ENCODE measurements around the gene MAPK12. TPM values are rescaled to one million over a fixed set of nuclear protein-coding genes. Genes with fewer than 3 reads are reported as not detected.
"Not testable (repeated sequence)": the region's sequence is repeated elsewhere in the genome, so short reads cannot be mapped to it uniquely, and the experiment has no call there.

MAPK12 gene
- total RNA-seq, 1 donor from 2014 or later, result 17.8 TPM

DNA sequence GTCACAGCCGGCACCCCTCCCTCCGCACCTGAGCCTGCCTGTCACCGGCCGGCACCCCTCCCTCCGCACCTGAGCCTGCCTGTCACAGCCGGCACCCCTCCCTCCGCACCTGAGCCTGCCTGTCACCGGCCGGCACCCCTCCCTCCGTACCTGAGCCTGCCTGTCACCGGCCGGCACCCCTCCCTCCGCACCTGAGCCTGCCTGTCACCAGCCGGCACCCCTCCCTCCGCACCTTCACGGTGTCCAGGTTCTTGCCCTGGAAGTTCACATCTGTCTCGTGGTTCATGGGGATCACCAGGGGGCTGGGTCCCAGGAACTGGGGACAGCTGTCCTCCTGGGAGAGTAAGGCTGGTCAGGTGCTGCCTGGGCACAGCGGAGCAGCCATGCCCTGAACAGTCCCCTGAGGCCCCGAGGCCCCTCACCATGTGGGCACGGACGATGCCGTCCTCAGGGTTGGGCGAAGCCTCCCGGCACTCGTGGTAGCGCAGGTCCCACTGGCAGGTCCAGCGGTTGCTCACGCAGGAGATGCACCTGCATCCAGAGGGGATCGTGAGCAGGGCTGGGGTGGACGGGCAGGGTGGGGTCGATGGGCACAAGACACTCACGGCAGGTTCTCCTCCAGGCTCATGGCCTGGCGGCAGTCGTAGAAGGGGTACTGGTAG is 24.2 kb upstream of the MAPK12 start:
- DNase-seq (ENCODE audit: low spot score), result no peak
- intact Hi-C loops (cut with DNase I), result no loop called here
- no peak for ATAC-seq

DNA sequence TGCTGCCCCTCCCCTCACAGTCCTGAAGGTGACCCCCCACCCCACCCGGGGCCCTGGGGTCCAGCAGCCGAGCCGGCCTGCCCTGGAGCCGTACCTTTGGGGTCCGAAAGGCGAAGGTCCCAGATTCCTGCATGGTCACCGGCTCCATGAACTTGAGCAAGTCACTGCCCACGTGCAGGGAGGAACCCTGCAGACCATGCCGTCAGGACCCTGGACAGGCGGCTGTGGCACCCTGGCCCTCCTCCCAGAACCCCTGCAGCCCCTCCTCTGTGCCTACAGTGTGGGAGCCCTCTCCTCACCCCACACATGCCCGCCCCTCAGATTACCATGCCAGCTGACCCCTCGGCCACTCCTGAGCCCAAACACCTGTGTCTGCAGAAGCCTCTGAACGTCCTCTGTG is 23.0 kb upstream of the MAPK12 start:
- no peak for ATAC-seq
- DNase-seq (ENCODE audit: low spot score), result no peak
- intact Hi-C loops (cut with DNase I), result no loop called here

DNA sequence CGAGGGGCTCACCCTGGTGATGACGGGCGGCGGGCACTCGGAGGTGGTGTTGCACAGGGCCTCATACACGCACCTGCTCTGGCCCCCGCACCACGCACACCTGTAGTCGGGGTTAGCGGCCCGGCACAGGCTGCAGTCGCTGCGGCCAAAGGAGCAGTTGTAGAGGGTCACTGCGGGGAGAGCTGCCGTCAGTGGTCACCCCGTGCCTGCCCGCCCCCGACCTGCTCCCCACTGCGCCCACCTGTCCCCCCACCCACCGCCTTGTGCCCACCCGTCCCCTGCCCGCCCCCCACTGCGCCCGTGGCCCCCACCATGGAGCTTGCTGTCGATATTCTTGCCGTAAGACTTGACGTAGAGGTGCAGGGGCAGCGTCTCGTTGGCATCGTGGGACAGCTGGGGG is 22.3 kb upstream of the MAPK12 start:
- no peak for DNase-seq (ENCODE audit: low spot score)
- ATAC-seq, result no peak
- intact Hi-C loops (cut with DNase I), result no loop called here

DNA sequence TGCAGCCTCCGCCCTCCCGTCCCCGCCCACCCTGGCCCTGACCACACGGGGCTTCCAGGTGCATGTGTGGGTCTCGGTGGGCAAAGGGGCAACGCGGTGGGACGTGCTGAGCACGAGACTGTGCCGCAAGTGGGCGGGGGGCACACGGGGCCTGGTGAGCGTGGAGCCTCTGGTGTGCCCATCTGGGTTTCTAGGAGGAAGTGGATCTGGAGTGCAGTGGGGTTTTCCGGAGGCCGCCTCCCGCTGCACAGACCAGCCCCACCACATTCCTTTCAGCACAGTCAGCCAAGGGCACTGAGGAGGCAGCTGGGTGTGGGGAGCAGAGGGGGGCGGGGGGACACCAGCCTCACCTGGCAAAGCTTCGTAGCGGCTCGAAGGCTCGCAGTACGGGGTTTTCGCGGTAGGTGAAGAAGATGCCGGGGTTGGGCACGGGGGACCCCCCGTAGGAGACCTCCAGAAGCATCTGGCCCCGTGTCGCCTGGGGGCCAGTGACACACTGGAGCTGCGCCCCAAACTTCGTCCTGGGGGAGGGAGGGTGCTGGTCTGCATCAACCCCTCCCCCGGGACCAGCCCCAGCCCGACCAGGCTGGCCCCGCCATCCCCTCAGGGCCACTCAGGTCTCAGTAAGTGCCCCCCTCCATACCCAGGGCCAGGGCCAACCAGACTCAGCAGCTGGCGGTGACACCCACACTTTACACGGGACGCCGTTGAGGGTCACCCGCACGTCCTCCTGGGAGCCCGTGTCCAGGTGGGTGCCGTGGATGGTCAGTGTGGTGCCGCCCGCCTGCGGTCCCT is 21.1 kb upstream of the MAPK12 start:
- intact Hi-C loops (cut with DNase I), result no loop called here
- no peak for DNase-seq (ENCODE audit: low spot score)
- ATAC-seq, result no peak

DNA sequence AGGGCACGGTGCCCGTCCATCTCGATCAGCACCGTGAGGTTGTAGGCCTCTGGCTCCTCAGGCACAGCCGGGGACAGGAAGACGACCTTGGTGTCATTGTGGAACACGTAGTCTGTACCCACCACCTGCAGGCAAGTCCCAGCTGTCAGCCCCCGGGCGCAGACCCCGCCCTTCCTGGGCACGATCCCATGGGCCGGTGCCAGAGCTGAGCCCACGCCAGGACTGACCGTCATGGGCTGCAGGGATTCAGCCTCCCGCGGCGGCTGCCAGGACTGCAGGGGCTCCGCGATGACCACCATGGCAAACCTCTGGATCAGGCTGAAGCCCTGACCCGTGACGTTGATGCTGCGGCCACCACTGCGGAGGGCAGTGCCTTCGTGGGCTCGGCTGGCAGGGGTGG is 20.5 kb upstream of the MAPK12 start:
- ATAC-seq, result no peak

DNA sequence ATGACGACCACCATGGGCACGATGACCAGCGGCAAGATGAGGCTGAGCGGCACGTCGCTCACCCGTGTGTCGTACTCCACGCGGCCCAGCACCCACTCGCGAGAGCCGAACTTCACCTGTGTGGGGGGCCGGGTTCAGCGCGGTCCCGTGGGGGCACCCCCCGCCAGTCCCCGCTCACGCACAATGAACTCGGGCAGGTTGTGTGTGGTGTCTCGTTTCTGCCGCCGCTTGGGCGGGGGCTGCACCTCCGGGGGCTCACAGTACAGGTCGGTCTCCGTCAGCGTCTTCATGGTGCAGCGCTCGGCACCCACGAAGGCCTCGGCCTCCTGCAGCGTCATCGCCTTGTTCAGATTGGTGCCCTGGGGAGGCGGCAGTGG is 19.9 kb upstream of the MAPK12 start:
- no peak for ATAC-seq
- intact Hi-C loops (cut with DNase I), result no loop called here
- no peak for DNase-seq (ENCODE audit: low spot score)

More for the DNA sequence above, 20.5 kb upstream of the MAPK12 start:
- no peak for DNase-seq (ENCODE audit: low spot score)
- intact Hi-C loops (cut with DNase I), result no loop called here

DNA sequence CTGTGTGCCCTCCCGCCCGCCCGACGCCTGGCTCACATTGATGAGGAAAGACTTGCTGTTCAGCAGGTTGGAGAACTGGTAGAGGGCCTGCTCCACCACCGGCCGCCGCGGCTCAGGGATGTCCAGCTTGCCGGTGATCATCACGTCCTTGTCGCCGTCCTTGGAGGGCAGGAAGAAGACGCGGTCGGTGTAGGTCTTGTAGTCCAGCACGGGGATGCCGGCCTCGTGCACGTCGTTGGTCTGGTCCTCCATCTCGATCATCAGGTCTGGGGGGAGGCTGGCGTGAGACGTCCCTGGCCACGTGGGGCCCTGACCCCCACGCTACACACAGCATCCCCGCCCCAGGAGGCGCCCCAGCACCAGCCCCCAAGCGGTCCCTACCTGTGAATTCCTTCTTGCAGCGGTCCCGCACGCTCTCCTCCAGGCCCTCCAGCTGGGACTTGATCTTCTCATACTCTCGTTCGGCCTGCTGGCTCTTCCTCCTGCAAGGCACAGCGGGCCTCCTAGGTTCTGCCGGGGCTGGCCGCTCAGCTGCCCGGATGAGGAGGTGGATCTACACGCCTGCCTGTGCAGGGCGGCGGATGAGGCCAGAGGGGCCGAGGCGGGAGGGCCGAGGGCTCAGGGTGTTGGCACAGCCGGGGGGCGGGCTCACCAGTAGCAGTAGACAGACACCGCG is 19.4 kb upstream of the MAPK12 start:
- DNase-seq (ENCODE audit: low spot score) (no peak), ATAC-seq (no peak)
- intact Hi-C loops (cut with DNase I), result no loop called here

DNA sequence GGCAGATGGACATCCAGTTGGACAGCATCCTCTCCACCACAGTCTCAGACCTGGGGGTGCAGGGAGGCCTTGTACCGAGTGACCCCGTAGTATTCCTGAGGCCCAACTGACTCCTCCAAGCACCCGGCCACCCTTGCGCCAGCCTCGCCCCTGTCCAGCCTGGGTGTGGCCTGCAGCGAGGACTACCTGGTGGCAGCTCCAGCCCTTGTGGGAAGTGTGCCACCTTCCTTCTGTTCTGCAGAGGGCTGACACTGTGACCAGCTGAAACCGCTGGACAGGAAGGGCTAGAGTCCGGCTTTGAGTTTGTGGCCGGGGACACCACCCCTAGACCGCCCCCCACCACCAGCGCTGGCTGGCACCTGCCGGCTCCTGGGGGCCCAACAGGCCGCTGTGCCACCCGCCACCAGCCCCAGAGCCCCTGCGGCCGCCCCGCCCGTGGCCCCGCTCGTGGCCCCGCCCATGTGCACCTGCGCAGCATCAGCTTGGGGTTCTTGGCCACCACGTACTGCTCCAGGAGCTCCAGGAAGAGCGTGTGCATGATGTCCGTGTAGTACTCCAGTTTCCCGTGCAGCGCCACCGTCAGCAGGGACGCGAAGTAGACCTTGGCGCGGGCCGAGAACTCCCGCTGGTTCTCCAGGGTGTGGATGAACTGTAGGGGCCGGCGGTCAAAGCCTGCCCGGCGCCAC is 18.7 kb upstream of the MAPK12 start:
- ATAC-seq, result no peak
- no peak for DNase-seq (ENCODE audit: low spot score)
- intact Hi-C loops (cut with DNase I), result no loop called here

DNA sequence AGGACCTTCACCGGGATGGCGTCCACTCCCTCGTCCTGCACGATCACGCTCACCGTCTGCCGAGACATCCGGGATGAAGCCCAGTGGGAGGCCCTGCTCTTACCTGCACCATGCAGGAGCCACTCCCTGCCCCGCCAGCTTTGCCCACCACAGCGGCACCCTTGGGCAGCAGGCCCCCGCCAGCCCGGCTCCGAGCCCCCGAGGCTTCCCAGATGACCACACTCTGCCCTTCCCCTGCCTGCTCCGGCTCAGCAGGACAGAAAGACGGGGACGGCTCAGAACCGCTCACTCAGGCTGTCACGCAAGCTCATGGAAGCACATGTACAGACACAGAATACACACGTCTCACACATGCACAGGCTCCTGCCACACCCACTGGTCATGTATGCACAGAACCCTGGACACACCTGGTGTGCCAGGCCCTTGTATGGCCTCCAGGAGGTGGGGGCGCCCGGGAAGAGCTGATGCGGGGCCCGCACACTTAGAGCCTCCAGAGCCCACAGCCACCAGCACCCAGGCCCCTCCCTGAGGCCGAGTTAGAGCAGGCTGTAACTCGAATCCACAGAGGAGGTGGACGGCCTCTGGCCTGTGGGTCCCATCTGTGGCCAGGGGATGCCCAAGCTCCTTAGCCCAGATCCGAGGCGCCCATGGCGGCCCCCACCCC is 17.6 kb upstream of the MAPK12 start:
- ATAC-seq (no peak), DNase-seq (ENCODE audit: low spot score) (no peak)
- intact Hi-C loops (cut with DNase I), result no loop called here

DNA sequence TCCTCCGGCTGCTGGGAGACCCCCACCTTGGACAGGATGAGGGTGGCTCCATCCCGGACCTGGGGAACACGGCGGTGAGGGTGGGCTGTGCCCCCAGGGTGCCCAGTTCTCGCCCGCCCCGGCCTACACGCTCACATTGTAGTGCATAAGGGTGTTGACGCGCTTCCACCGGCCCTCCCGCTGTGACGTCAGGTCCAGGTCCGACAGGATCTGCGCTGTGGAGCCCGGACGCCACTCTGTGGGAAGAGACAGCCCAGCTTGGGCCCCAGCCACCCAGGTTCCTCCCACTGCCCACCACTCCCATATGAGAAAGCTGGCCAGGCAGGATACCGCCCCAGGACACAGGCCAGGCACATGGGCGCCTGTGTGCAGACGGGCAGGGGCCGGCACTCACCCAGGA is 17.0 kb upstream of the MAPK12 start:
- intact Hi-C loops (cut with DNase I), result no loop called here
- DNase-seq (ENCODE audit: low spot score), result no peak
- ATAC-seq, result no peak

DNA sequence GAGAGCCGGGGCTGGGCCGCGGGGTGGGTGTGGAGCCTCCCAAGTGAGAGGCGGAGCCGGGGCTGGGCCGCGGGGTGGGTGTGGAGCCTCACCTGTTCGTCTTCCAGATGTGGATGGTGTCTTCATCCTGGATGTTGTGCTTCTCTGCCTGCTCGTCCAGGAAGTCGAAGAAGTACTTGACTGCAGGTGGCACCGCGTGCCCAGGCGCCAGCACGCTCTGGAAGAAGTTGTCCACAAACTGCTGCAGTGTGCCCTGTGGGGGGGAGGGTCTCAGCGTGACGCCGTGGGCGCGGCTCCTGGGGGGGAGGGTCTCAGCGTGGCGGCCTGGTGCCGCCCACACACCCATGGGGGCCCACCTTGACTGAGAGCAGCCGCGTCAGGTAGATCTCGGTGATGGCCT is 16.3 kb upstream of the MAPK12 start:
- no peak for DNase-seq (ENCODE audit: low spot score)
- intact Hi-C loops (cut with DNase I), result no loop called here
- no peak for ATAC-seq

DNA sequence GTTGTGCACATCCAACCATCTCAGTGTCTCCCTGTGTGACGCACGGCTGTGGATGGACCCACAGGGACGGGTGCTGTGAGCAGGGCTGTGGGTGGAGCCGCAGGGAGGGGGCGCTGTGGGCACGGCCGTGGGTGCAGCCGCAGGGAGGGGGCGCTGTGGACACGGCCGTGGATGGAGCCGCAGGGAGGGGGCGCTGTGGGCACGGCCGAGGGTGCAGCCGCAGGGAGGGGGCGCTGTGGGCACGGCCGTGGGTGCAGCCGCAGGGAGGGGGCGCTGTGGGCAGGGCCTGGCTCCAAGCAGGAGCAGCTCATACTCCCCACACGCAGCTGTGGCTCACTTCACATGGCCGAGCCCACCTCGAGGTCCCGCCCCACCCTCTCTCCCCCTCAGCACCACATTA is 14.7 kb upstream of the MAPK12 start:
- ATAC-seq (peak; percentile 54), DNase-seq (ENCODE audit: low spot score) (peak; percentile 83)
- intact Hi-C loops (cut with DNase I), result no loop called here

DNA sequence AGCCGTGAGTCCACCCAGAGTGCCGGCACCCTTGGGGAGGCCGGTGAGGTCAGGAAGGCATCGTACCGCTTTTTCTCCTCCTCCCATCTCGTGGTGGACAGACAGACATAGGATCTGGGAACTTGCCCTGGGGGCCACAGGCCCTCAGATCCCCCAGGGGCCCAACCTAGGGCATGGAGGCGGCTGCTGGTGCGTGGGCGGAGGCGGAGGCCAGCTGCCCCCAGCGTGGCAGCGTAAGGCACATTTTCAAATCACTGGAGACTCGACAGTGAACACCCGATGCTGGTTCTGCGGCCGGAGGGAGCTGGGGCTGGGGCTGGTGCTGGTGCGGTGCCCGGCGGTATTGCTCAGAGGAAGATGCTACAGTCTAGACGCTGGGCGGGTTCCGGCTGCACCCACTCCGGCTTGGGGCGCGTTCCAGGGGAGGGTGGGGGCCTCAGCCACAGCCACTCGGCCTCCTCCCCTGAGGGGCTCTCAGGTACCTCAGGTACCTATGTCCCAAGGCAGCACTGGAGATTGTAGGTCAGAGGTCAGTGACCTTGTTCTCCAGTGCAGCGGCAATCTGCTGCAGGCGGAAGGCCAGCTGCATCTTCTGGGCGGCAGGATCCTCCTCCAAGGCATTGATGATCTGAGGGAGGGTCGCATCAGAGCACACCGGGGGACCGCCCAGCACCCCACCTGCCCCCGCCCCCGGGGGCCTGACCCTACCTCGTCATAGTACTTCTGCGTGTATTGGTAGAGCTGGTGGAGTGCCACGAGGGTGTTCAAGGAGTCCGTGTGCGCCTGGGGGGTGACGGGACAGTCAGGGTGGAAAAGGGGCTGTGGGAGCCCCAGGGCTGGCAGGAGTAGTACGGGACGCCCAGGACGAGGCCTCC is 13.9 kb upstream of the MAPK12 start:
- ATAC-seq, result peak; percentile 1
- no peak for DNase-seq (ENCODE audit: low spot score)
- intact Hi-C loops (cut with DNase I), result no loop called here

DNA sequence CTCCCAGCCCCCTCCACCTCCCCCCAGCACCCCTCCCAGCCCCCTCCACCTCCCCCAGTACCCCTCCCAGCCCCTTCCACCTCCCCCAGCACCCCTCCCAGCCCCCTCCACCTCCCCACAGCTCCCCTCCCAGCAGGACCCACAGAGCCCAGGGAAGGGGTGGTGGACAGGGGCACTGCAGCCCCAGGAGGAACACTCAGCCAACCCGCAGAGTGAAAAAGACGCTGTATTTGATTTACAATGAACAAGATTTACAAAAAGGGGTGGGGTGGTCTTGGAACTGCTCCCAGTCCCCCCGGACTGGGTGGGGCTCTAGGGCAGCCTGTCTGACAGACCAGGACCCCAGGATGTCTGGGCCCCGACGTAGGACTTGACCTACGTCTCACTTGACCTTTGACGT is 13.3 kb upstream of the MAPK12 start:
- ATAC-seq (no peak), DNase-seq (ENCODE audit: low spot score) (no peak)
- intact Hi-C loops (cut with DNase I), result no loop called here

DNA sequence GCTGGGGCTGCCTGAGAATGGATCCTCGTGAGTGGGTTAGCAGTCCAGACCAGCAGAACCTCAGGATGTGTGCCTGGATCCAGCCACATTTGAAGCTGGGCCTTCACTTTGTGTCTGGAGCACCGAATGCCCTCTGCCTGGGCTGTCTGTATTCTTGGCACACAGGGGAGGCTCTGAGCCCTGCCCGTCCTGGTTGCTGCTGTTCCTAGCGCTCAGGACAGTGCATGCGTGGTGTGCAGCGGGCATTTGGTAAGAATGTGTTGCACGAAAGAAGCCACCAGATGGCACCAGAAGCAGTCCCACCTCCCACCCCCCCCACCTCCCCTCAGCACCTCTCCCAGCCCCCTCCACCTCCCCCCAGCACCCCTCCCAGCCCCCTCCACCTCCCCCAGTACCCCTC is 12.8 kb upstream of the MAPK12 start:
- intact Hi-C loops (cut with DNase I), result no loop called here
- ATAC-seq, result peak; percentile 35
- no peak for DNase-seq (ENCODE audit: low spot score)

DNA sequence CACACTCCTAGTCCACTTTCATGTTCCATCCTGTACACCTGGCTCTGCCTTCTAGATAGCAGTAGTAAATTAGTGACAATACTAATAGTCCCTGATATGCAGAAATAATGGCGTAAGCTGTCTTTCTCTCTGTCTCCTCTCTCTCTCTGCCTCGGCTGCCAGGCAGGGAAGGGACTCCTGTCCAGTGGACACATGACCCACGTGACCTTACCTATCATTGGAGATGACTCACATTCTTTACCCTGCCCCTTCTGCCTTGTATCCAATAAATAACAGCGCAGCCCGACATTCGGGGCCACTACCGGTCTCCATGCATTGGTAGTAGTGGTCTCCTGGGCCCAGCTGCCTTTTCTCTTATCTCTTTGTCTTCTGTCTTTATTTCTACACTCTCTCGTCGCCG is 12.3 kb upstream of the MAPK12 start:
- intact Hi-C loops (cut with DNase I); ATAC-seq: not testable (repeated sequence)

DNA sequence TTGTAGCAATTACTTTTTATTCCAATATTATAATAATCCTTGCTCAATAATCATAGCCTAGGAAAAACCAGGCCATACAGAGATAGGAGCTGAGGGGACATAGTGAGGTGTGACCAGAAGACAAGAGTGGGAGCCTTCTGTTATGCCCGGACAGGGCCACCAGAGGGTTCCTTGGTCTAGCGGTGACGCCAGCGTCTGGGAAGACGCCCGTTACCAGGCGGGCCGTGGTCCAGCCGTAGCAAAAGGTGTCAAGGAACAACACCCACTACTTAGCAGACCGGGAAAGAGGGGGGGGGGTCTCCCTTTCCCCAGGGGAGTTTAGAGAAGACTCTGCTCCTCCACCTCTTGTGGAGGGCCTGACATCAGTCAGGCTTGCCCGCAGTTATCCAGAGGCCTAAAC is 11.9 kb upstream of the MAPK12 start:
- intact Hi-C loops (cut with DNase I); ATAC-seq; DNase-seq (ENCODE audit: low spot score): not testable (repeated sequence)

More for the DNA sequence above, 12.3 kb upstream of the MAPK12 start:
- not testable (repeated sequence) for DNase-seq (ENCODE audit: low spot score)
